Loucy (cell line): Measurements from ENCODE around the gene PPIL6.

ENCODE experiments used
- CTCF ChIP-seq: fragments of 200-600 bp; sonication (generic); conservative IDR thresholded peaks from 2 replicates; pipeline ENCODE4 v1.5.1; 2014; ENCODE audit warnings: mild to moderate bottlenecking, antibody characterized with exemption, low read length
- EZH2phosphoT487 ChIP-seq: fragments of 200-600 bp; IDR thresholded peaks from 2 replicates; pipeline ENCODE4 v1.6.1; 2018; ENCODE audit warnings: antibody characterized with exemption, mild to moderate bottlenecking, moderate library complexity, borderline replicate concordance

- TF ChIP-seq CTCF (no peak), EZH2phosphoT487 (no peak)
These were observed 21.5 kb upstream of the PPIL6 start for GRCh38 chr6:109461733-109462526.
